Tibial nerve (tissue), 4 donors: Measurements from ENCODE around the gene RRAGD. TPM values are rescaled to one million over a fixed set of nuclear protein-coding genes. Genes with fewer than 3 reads are reported as not detected.

Experiments used
- DNase-seq, 2 donors: peaks; one replicate each; pipeline ENCODE4 v3.0.0-alpha.2; 2019; ENCODE audit warnings: low spot score in 2 of 2
- H3K27ac ChIP-seq, 4 donors: fragments of 200-600 bp; sonication (generic) in 3 of 4; one replicate each; pipeline ENCODE4 v1.5.1; 2017 to 2019; ENCODE audit warnings: mild to moderate bottlenecking in 1 of 4
- H3K27me3 ChIP-seq, 2 donors: fragments of 200-600 bp; sonication (generic) in 1 of 2; one replicate each; pipeline versions ENCODE4 v1.5.1 to v1.6.0; 2017 to 2019
- H3K36me3 ChIP-seq, 3 donors: fragments of 200-600 bp; sonication (generic); one replicate each; pipeline ENCODE4 v1.5.1; 2018 to 2019
- H3K4me1 ChIP-seq, 4 donors: fragments of 200-600 bp; sonication (generic) in 3 of 4; one replicate each; pipeline ENCODE4 v1.5.1; 2017 to 2019
- H3K4me3 ChIP-seq, 4 donors: fragments of 200-600 bp; sonication (generic) in 3 of 4; one replicate each; pipeline ENCODE4 v1.5.1; 2017 to 2019; ENCODE audit warnings: mild to moderate bottlenecking in 1 of 4, moderate library complexity in 1 of 4
- H3K9me3 ChIP-seq, 4 donors: fragments of 200-600 bp; sonication (generic) in 3 of 4; one replicate each; pipeline ENCODE4 v1.5.1; 2017 to 2019
- EP300 ChIP-seq, 2 donors: sonication (generic); formaldehyde crosslinking; IDR thresholded peaks; one replicate each; pipeline ENCODE4 v1.6.1; 2017; ENCODE audit warnings: antibody characterized with exemption in 2 of 2, mild to moderate bottlenecking in 1 of 2
- POLR2A ChIP-seq, 2 donors: fragments of 450-650 bp; IDR thresholded peaks; one replicate each; pipeline ENCODE4 v1.6.1; 2017; ENCODE audit warnings: antibody characterized with exemption in 2 of 2, mild to moderate bottlenecking in 2 of 2, moderate library complexity in 2 of 2
- whole genome bisulfite sequencing, 2 donors: methylation state at CpG; one replicate each; pipeline ENCODE4 v1.1.5; 2018; 5-methylcytosine and 5-hydroxymethylcytosine counted together
- total RNA-seq, 4 donors: library from RNA; depleted of rRNA; stranded (reverse); fragments of >200 nt; gene quantifications; one replicate each; pipeline ENCODE4 v1.1.0, GENCODE V29; 2016
- TF ChIP-seq, protein P1 (sequence below), 5 experiments: fragments of 200-600 bp in 3 of 5; fragments of 450-650 bp in 2 of 5; sonication (generic) in 3 of 5; IDR thresholded peaks; one replicate each; pipeline ENCODE4 v1.5.1; 2016 to 2019; ENCODE audit warnings: antibody characterized with exemption in 5 of 5, mild to moderate bottlenecking in 3 of 5, moderate library complexity in 2 of 5

RRAGD gene
- total RNA-seq, 4 donors from 2014 or later = 10.9 to 21.3 (median 15.2) TPM

DNA sequence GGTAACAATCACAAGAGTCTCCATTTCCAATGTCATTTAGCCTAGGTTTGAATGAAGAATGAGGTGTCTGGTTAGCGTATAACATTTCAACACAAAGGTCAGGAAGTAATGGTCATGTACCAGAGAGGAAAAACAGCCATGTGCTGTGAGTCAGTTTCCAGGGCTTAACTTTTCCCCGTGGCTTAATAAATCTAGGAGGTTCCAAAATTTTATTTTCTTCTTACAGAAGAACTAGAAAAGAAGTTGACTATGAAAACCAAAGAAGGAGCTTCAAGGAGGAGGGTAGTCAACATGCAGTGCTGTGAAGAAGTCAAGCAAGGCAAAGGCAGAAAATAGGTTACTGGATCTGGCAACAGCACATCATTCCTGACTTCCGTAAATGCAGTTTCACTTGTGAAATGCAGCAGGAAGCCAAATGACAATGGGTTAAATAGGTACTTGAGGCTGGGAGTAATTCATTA lies 88.5 kb downstream of the RRAGD start:
- peaks cover 0 to 4% (median 0%) of the 10 kb centered on the region in 4 donors for H3K9me3 ChIP-seq
- no peak for DNase-seq
- WGBS, 2 donors = 58 to 62% methylated on average over 3 of the region's 3 CpGs
- no peak overlapping the region for H3K4me3 ChIP-seq
- no peaks in the 10 kb centered on the region for H3K27me3 ChIP-seq
- H3K27ac ChIP-seq = peak overlapping the region in 1 of 4 donors; percentile 11
- peaks cover 0 to 44% (median 0%) of the 10 kb centered on the region in 3 donors for H3K36me3 ChIP-seq
- TF ChIP-seq, protein P1, sequence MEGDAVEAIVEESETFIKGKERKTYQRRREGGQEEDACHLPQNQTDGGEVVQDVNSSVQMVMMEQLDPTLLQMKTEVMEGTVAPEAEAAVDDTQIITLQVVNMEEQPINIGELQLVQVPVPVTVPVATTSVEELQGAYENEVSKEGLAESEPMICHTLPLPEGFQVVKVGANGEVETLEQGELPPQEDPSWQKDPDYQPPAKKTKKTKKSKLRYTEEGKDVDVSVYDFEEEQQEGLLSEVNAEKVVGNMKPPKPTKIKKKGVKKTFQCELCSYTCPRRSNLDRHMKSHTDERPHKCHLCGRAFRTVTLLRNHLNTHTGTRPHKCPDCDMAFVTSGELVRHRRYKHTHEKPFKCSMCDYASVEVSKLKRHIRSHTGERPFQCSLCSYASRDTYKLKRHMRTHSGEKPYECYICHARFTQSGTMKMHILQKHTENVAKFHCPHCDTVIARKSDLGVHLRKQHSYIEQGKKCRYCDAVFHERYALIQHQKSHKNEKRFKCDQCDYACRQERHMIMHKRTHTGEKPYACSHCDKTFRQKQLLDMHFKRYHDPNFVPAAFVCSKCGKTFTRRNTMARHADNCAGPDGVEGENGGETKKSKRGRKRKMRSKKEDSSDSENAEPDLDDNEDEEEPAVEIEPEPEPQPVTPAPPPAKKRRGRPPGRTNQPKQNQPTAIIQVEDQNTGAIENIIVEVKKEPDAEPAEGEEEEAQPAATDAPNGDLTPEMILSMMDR (IDR thresholded peaks at IDR 0.05) = no peak
- TF ChIP-seq EP300 (IDR thresholded peaks at IDR 0.05) (no peak), POLR2A (IDR thresholded peaks at IDR 0.05) (no peak)
- peaks cover 0 to 8% (median 0%) of the 10 kb centered on the region in 4 donors for H3K4me1 ChIP-seq

DNA sequence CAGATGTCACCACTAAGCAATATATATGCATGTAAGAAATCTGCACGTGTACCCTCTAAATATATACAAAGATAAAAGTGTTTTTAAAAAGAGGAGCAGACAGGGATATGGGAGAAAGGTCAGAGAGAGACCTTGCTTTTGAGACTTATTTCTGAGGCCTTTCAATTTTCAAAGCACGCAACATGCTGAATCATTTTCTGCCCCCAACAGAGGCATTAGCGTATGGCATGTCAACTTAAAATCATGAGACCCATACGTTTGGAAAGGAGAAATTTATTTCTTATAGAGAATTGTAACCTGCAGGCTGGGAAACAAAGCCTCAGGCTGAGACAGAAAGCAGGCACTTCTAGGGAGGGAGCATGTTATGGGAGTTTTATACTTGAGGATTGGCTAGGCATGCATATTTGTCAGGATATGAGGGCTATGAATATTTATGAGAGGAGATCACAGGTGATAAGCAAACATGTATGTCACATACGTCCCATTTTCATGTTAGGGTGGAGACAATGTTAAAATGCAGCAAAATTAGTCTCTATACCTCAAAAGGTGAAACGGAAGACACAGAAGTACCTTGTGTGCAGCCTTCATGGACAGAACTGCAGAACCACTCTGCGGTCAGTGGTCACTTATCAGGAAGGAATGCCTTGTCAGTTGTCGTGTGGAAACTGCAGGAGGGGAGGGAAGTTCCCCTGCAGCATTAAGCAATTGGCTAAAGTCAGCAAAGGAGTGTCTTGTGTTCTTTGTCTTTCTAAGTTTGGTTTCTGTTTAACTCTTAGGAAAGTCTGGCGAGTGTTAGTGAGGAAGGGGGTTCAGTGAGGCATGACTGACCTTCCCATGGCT lies 90.7 kb downstream of the RRAGD start:
- no peak for TF ChIP-seq POLR2A (IDR thresholded peaks at IDR 0.05)
- TF ChIP-seq EP300 (IDR thresholded peaks at IDR 0.05) = no peak
- TF ChIP-seq, protein P1 (IDR thresholded peaks at IDR 0.05) = no peak
- no peak for DNase-seq
- H3K27ac ChIP-seq = no peak overlapping the region
- H3K36me3 ChIP-seq = peaks cover 0 to 33% (median 0%) of the 10 kb centered on the region in 3 donors
- H3K9me3 ChIP-seq = peaks cover 0 to 4% (median 0%) of the 10 kb centered on the region in 4 donors
- H3K4me1 ChIP-seq = peaks cover 0 to 8% (median 0%) of the 10 kb centered on the region in 4 donors
- no peaks in the 10 kb centered on the region for H3K27me3 ChIP-seq
- 80 to 84% methylated on average over 9 of the region's 9 CpGs for WGBS, 2 donors
- no peak overlapping the region for H3K4me3 ChIP-seq

DNA sequence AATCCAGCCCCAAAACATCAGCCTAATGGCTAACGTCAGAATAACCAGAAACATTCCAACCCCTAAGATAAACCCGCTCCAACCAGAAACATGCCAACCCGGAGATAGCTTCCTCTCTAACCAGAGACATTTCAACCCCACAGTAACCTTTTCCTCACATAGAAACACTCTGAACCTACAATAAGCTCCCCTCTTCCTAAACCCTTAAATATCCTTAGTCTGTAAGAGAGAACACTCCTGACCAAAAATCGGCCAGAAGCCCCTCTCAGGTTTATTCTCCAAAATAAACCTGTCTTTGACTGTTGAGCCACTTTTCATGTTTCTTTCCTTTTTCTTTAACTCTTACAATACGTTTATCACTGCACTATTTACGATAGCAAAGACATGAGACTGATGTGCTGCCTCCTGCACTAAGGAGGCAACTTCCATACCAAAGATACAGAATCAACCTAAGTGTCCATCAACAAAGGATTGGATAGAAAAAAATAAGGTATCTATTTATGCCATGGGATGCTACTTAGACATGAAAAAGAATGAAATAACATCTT lies 92.0 kb downstream of the RRAGD start:
- peaks cover 0 to 4% (median 0%) of the 10 kb centered on the region in 4 donors for H3K9me3 ChIP-seq
- H3K4me1 ChIP-seq = peaks cover 0 to 8% (median 0%) of the 10 kb centered on the region in 4 donors
- H3K4me3 ChIP-seq = no peak overlapping the region
- peaks cover 0 to 30% (median 0%) of the 10 kb centered on the region in 3 donors for H3K36me3 ChIP-seq
- DNase-seq = no peak
- H3K27ac ChIP-seq = no peak overlapping the region
- no peak for TF ChIP-seq EP300 (IDR thresholded peaks at IDR 0.05)
- no peaks in the 10 kb centered on the region for H3K27me3 ChIP-seq
- WGBS, 2 donors = 94% methylated on average over 6 of the region's 6 CpGs

DNA sequence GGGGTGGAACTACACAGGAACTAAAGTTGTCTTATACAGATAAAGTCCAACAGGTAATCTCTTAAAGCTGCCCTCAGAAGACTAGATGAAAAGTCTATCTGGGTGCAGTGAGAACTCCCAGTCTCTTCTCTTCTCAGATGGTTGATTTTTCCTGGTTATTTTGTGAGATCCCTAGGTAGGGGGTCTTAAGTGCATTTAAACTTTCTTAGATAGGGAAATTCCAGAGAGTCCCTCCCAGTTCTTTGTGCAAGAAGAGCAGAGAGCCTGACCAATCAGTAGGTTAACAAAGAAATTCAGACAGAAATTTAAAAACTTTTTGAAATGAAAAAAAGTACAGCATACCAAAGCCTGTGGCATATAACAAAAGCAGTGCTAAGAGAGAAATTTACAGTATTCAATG lies 95.0 kb downstream of the RRAGD start:
- TF ChIP-seq, protein P1 (IDR thresholded peaks at IDR 0.05) = no peak
- TF ChIP-seq EP300 (IDR thresholded peaks at IDR 0.05) (no peak), POLR2A (IDR thresholded peaks at IDR 0.05) (no peak)
- Histone ChIP-seq H3K27me3 (no peaks in the 10 kb centered on the region), H3K4me3 (no peak overlapping the region), H3K9me3 (peaks cover 0 to 4% (median 0%) of the 10 kb centered on the region in 4 donors), H3K4me1 (peaks cover 0 to 17% (median 12%) of the 10 kb centered on the region in 4 donors), H3K27ac (no peak overlapping the region), H3K36me3 (peaks cover 0 to 26% (median 0%) of the 10 kb centered on the region in 3 donors)
- DNase-seq = no peak

DNA sequence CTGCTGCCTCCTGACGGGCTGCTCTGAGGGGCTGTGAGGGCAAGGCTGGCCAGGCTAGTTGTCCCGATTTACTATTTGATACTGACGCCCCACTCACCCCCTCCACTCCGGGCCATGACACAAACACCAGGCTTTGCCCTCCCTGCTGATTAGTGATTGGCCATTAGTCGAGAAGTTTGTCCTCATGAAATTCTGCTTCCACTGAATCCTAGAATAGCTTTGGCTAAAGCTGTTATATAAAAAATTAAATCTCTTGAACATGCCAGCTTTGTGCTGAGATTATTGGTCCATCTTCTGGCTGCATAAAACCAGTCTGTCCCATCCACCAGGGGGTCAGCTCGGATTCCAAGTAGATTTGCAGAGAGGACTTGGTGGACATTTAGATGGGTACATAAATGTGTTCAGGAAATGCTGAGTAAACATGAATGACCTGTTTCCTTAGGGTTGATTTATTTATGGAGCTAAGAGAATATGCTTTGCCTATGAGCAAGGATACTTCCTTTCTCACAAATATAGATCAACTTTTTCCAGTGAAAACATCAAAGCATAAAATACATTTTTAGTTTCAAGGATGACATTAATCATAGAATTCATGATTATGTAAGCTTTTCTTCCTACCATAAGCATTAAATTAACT lies 96.7 kb downstream of the RRAGD start, which contains the start of gene GABRR2:
Gene GABRR2 (minus strand): TSS at position 51 of the 637 bp plus-strand sequence. CDS start 134 bp downstream, outside the sequence.
- H3K9me3 ChIP-seq = peaks cover 0 to under 1% (median 0%) of the 10 kb centered on the region in 4 donors
- H3K4me3 ChIP-seq = no peak within 1 kb of the TSS
- no peak for DNase-seq
- TF ChIP-seq POLR2A (IDR thresholded peaks at IDR 0.05) (no peak), EP300 (IDR thresholded peaks at IDR 0.05) (no peak)
- TF ChIP-seq, protein P1 (IDR thresholded peaks at IDR 0.05) = no peak
- peaks cover 0 to 31% (median 15%) of the 10 kb centered on the region in 4 donors for H3K4me1 ChIP-seq
- WGBS, 2 donors = 83 to 87% methylated on average over 6 of the region's 6 CpGs
- H3K36me3 ChIP-seq = peaks cover 0 to 13% (median 0%) of the 10 kb centered on the region in 3 donors
- H3K27ac ChIP-seq = no peak within 1 kb of the TSS
- no peaks in the 10 kb centered on the region for H3K27me3 ChIP-seq
